K562 (cell line): Measurements from ENCODE around the gene DIAPH1. TPM values are rescaled to one million over a fixed set of nuclear protein-coding genes. Genes with fewer than 3 reads are reported as not detected.
A peak's percentile ranks its signal among the peaks of the same experiment; 100 is the strongest.

Experiments
- DIDO1 ChIP-seq: fragments of 450-650 bp; IDR thresholded peaks from 2 replicates; pipeline ENCODE4 v1.6.1; 2016; ENCODE audit warnings: low read depth, missing biosample characterization, missing genetic modification characterization
- ELF1 ChIP-seq: fragments of 200-800 bp; sonication (Bioruptor generic); IDR thresholded peaks from 2 replicates; pipeline ENCODE4 v1.6.1; 2016; ENCODE audit warnings: missing genetic modification characterization, missing compliant biosample characterization
- ESRRA ChIP-seq: fragments of 450-650 bp; IDR thresholded peaks from 2 replicates; pipeline ENCODE4 v1.6.1; 2014; ENCODE audit warnings: low read depth, mild to moderate bottlenecking, moderate library complexity, borderline replicate concordance
- FIP1L1 ChIP-seq: fragments of 200-400 bp; formaldehyde crosslinking; IDR thresholded peaks from 2 replicates; pipeline ENCODE4 v1.6.1; 2018; ENCODE audit warnings: mild to moderate bottlenecking, low read depth, low read length; ENCODE audit not compliant: poor library complexity, severe bottlenecking
- MYNN ChIP-seq, 2 experiments: sonication (generic); formaldehyde crosslinking in 1 of 2; IDR thresholded peaks; 2 replicates each; pipeline versions ENCODE4 v1.5.0 to v1.6.1; 2016 to 2020; ENCODE audit warnings: antibody characterized with exemption in 1 of 2, missing genetic modification reagents in 1 of 2
- NEUROD1 ChIP-seq: fragments of 150-350 bp; IDR thresholded peaks from 2 replicates; pipeline ENCODE4 v1.6.1; 2014; ENCODE audit warnings: borderline replicate concordance, low read length, low read depth; ENCODE audit not compliant: partially characterized antibody
- NR3C1 ChIP-seq: sonication (generic); formaldehyde crosslinking; IDR thresholded peaks from 2 replicates; pipeline ENCODE4 v1.8.1; 2022; ENCODE audit warnings: missing genetic modification reagents
- PRMT5 ChIP-seq: sonication (generic); formaldehyde crosslinking; IDR thresholded peaks from 2 replicates; pipeline ENCODE4 v1.5.0; 2020; ENCODE audit warnings: missing genetic modification reagents
- RAD21 ChIP-seq, 2 experiments: fragments of 250-450 bp in 1 of 2; fragments of 450-650 bp in 1 of 2; sonication (Bioruptor Pico) in 1 of 2; formaldehyde crosslinking in 1 of 2; IDR thresholded peaks in 1 of 2; conservative IDR thresholded peaks in 1 of 2; 2 replicates each; pipeline versions ENCODE4 v1.4.0 to v1.8.0; 2020 to 2022; ENCODE audit warnings: mild to moderate bottlenecking in 2 of 2, moderate library complexity in 1 of 2
- RBM15 ChIP-seq: fragments of 200-400 bp; formaldehyde crosslinking; IDR thresholded peaks from 2 replicates; pipeline ENCODE4 v1.6.1; 2018; ENCODE audit warnings: mild to moderate bottlenecking, low read length, moderate library complexity; ENCODE audit not compliant: insufficient read depth
- TAF15 ChIP-seq: fragments of 200-400 bp; formaldehyde crosslinking; IDR thresholded peaks from 2 replicates; pipeline ENCODE4 v1.6.1; 2017; ENCODE audit warnings: mild to moderate bottlenecking, low read depth, low read length, moderate library complexity
- ZNF124 ChIP-seq: sonication (generic); formaldehyde crosslinking; IDR thresholded peaks from 2 replicates; pipeline ENCODE4 v1.8.1; 2022; ENCODE audit warnings: missing genetic modification reagents
- polyA plus RNA-seq, 8 experiments: library from polyadenylated mRNA; depleted of rRNA in 4 of 8; stranded (reverse) in 5 of 8; unstranded in 3 of 8; fragments of >200 nt; fragmentation: Nextera tagmentation in 2 of 8; fragmentation: Illumina TruSeq in 1 of 8; extraction: Ambion mirVana in 2 of 8; extraction: Trizol in 1 of 8; gene quantifications; 2 replicates each; pipeline versions ENCODE4 v1.2.1 to v1.2.3, GENCODE V29; 2011 to 2014; ENCODE audit warnings: inconsistent platforms in 1 of 8, missing spikeins in 1 of 8
- total RNA-seq, 7 experiments: library from RNA; depleted of rRNA in 6 of 7; stranded (reverse); fragments of >200 nt in 6 of 7; fragmentation: Illumina TruSeq in 2 of 7; extraction: Trizol in 2 of 7; gene quantifications; 2 replicates each; pipeline versions ENCODE4 v1.2.1 to v1.2.3, GENCODE V29; 2011 to 2021; ENCODE audit warnings: low replicate concordance in 1 of 7
- TF ChIP-seq, protein P1 (sequence below): fragments of 250-450 bp; sonication (Bioruptor Pico); IDR thresholded peaks from 2 replicates; pipeline ENCODE4 v1.9.0; 2021; ENCODE audit warnings: mild to moderate bottlenecking, inconsistent platforms
- TF ChIP-seq, protein P2 (sequence below), 2 experiments: fragments of 450-650 bp in 1 of 2; IDR thresholded peaks; 2 replicates each; pipeline ENCODE4 v1.6.1; 2011 to 2017; ENCODE audit warnings: low read depth in 2 of 2, antibody characterized with exemption in 1 of 2, borderline replicate concordance in 1 of 2, low read length in 1 of 2, mild to moderate bottlenecking in 1 of 2, mixed read lengths in 1 of 2; ENCODE audit not compliant: control insufficient read depth in 1 of 2
- TF ChIP-seq, protein P3 (sequence below): fragments of 250-450 bp; sonication (Bioruptor Pico); IDR thresholded peaks from 2 replicates; pipeline ENCODE4 v1.4.0; 2020; ENCODE audit warnings: mild to moderate bottlenecking, moderate library complexity
- TF ChIP-seq, protein P4 (sequence below): sonication (generic); formaldehyde crosslinking; IDR thresholded peaks from 2 replicates; pipeline ENCODE4 v1.8.0; 2022; ENCODE audit warnings: missing genetic modification reagents, mild to moderate bottlenecking, moderate library complexity, borderline replicate concordance

DIAPH1 gene
- total and polyA plus RNA-seq, 9 of the 15 experiments (the other 6 are each of a cell fraction or from before 2014, with no cell fraction given) = 60.8 to 328 (median 97.8) TPM

DNA sequence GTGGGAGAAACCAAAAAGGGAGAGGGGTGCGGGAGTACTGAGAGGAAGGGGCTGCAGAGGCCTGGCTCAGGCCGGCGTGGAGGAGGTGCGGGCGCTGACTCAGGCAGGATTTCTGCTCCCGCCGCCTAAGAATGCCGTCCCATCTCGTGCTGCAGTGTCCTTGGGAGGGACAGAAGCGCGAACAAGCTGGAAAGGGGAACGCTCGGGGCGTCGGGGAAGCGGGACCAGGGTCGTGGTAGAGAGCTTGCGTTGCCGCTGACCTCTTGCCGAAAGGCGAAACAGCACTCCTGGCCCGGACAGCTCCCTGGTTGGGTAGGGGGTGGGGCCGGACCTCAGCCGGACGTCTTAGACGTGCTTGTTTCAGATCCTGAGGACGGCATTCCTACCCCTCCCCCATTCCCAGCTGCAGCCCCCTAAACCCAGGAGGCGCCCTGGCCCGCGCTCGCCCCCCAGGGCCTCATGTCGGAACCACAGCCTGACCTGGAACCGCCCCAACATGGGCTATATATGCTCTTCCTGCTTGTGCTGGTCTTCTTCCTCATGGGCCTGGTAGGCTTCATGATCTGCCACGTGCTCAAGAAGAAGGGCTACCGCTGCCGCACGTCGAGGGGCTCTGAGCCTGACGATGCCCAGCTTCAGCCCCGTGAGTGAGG, 19.1 kb upstream of the DIAPH1 start (continued):
- TF ChIP-seq NEUROD1 (peak; percentile 21), DIDO1 (tag) (no peak), FIP1L1 (no peak), MYNN (IDR thresholded peaks at IDR 0.05) (no peak), MYNN (CRISPR knock-in tag; IDR thresholded peaks at IDR 0.05) (no peak), ESRRA (no peak), ELF1 (tag) (no peak; the same call in 1 of the 2 replicates), PRMT5 (CRISPR knock-in tag) (no peak), TAF15 (no peak), NR3C1 (peak; percentile 89), ZNF124 (no peak), RAD21 (CRISPR knock-in tag; conservative IDR thresholded peaks at IDR 0.05 in 1 of 2, IDR thresholded peaks at IDR 0.05 in 1 of 2) (peak in 1 of 2 experiments; percentile 54; a peak in 2 of 4 replicates), RBM15 (no peak)
- TF ChIP-seq, protein P1, sequence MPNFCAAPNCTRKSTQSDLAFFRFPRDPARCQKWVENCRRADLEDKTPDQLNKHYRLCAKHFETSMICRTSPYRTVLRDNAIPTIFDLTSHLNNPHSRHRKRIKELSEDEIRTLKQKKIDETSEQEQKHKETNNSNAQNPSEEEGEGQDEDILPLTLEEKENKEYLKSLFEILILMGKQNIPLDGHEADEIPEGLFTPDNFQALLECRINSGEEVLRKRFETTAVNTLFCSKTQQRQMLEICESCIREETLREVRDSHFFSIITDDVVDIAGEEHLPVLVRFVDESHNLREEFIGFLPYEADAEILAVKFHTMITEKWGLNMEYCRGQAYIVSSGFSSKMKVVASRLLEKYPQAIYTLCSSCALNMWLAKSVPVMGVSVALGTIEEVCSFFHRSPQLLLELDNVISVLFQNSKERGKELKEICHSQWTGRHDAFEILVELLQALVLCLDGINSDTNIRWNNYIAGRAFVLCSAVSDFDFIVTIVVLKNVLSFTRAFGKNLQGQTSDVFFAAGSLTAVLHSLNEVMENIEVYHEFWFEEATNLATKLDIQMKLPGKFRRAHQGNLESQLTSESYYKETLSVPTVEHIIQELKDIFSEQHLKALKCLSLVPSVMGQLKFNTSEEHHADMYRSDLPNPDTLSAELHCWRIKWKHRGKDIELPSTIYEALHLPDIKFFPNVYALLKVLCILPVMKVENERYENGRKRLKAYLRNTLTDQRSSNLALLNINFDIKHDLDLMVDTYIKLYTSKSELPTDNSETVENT = 0 out of 2 replicates have a peak, but pooled peaks have one; percentile 59
- TF ChIP-seq, protein P2, sequence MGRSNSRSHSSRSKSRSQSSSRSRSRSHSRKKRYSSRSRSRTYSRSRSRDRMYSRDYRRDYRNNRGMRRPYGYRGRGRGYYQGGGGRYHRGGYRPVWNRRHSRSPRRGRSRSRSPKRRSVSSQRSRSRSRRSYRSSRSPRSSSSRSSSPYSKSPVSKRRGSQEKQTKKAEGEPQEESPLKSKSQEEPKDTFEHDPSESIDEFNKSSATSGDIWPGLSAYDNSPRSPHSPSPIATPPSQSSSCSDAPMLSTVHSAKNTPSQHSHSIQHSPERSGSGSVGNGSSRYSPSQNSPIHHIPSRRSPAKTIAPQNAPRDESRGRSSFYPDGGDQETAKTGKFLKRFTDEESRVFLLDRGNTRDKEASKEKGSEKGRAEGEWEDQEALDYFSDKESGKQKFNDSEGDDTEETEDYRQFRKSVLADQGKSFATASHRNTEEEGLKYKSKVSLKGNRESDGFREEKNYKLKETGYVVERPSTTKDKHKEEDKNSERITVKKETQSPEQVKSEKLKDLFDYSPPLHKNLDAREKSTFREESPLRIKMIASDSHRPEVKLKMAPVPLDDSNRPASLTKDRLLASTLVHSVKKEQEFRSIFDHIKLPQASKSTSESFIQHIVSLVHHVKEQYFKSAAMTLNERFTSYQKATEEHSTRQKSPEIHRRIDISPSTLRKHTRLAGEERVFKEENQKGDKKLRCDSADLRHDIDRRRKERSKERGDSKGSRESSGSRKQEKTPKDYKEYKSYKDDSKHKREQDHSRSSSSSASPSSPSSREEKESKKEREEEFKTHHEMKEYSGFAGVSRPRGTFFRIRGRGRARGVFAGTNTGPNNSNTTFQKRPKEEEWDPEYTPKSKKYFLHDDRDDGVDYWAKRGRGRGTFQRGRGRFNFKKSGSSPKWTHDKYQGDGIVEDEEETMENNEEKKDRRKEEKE (IDR thresholded peaks at IDR 0.05; ENCODE audit: borderline replicate concordance in 1 of 2, control insufficient read depth in 1 of 2, low read depth in 2 of 2, low read length in 1 of 2) = 0 out of 4 replicates have a peak, but pooled peaks of 1 of the 2 experiments have one; percentile 34
- TF ChIP-seq, protein P3, sequence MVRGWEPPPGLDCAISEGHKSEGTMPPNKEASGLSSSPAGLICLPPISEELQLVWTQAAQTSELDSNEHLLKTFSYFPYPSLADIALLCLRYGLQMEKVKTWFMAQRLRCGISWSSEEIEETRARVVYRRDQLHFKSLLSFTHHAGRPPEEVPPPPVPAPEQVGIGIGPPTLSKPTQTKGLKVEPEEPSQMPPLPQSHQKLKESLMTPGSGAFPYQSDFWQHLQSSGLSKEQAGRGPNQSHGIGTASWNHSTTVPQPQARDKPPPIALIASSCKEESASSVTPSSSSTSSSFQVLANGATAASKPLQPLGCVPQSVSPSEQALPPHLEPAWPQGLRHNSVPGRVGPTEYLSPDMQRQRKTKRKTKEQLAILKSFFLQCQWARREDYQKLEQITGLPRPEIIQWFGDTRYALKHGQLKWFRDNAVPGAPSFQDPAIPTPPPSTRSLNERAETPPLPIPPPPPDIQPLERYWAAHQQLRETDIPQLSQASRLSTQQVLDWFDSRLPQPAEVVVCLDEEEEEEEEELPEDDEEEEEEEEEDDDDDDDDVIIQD (CRISPR knock-in tag) = no peak
- TF ChIP-seq, protein P4, sequence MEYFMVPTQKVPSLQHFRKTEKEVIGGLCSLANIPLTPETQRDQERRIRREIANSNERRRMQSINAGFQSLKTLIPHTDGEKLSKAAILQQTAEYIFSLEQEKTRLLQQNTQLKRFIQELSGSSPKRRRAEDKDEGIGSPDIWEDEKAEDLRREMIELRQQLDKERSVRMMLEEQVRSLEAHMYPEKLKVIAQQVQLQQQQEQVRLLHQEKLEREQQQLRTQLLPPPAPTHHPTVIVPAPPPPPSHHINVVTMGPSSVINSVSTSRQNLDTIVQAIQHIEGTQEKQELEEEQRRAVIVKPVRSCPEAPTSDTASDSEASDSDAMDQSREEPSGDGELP (CRISPR knock-in tag) = peak; percentile 90
